HG03045 (cell line): Measurements from ENCODE around the gene MSANTD7.
A peak's percentile ranks its signal among the peaks of the same experiment; 100 is the strongest.
"Not testable (repeated sequence)": the region's sequence is repeated elsewhere in the genome, so short reads cannot be mapped to it uniquely, and the experiment has no call there.

ENCODE experiments used
- ATAC-seq: cut with Tn5 transposase; IDR thresholded peaks from one replicate; pipeline ENCODE4 v1.9.1; 2021; ENCODE audit warnings: mild to moderate bottlenecking, moderate library complexity; ENCODE audit not compliant: unreplicated experiment

The MSANTD7 gene

GRCh38 chr10:14837757-14838581 lies at the start of gene MSANTD7, which contains the start of the genes CDNF and HSPA14:
Gene MSANTD7 (plus strand): TSS chr10:14838306. CDS start chr10:14842285, 3,979 bp downstream.
Gene CDNF (minus strand): TSS chr10:14838037. CDS start chr10:14837946, 91 bp downstream.
Gene HSPA14 (plus strand): TSS chr10:14838306. CDS start chr10:14838403, 97 bp downstream.
- ATAC-seq, result peak; percentile 91

- no peak for ATAC-seq
Observed at GRCh38 chr10:14798636-14799035, 39.5 kb upstream of the MSANTD7 start.

- ATAC-seq, result no peak
Observed at GRCh38 chr10:14800397-14800796, 37.7 kb upstream of the MSANTD7 start.

- ATAC-seq, result no peak
Observed at GRCh38 chr10:14801723-14802122, 36.4 kb upstream of the MSANTD7 start.

GRCh38 chr10:14803827-14804226 lies 34.3 kb upstream of the MSANTD7 start:
- ATAC-seq, result no peak

GRCh38 chr10:14806318-14806717 lies 31.8 kb upstream of the MSANTD7 start:
- ATAC-seq, result no peak

GRCh38 chr10:14810969-14811953 lies 26.8 kb upstream of the MSANTD7 start:
- ATAC-seq, result no peak

- no peak for ATAC-seq
Observed at GRCh38 chr10:14812271-14812670, 25.8 kb upstream of the MSANTD7 start.

- no peak for ATAC-seq
Observed at GRCh38 chr10:14815681-14816080, 22.4 kb upstream of the MSANTD7 start.

GRCh38 chr10:14816717-14817116 lies 21.4 kb upstream of the MSANTD7 start:
- ATAC-seq, result not testable (repeated sequence)

GRCh38 chr10:14820010-14820774 lies 17.9 kb upstream of the MSANTD7 start:
- no peak for ATAC-seq

- ATAC-seq, result no peak
Observed at GRCh38 chr10:14820775-14821154, 17.3 kb upstream of the MSANTD7 start.

- no peak for ATAC-seq
Observed at GRCh38 chr10:14821635-14822375, 16.3 kb upstream of the MSANTD7 start.

- no peak for ATAC-seq
Observed at GRCh38 chr10:14822879-14823755, 15.0 kb upstream of the MSANTD7 start.

GRCh38 chr10:14823966-14824365 lies 14.1 kb upstream of the MSANTD7 start:
- no peak for ATAC-seq

- ATAC-seq, result no peak
Observed at GRCh38 chr10:14826076-14826829, 11.9 kb upstream of the MSANTD7 start.

- no peak for ATAC-seq
Observed at GRCh38 chr10:14833106-14833505, 5.0 kb upstream of the MSANTD7 start.

- ATAC-seq, result no peak
Observed at GRCh38 chr10:14836208-14836607, 1.9 kb upstream of the MSANTD7 start.
